NCI-H2081 treated with DMSO at 0.1 percent for 48 hours (cell line): ENCODE data around the gene TEX11.
"Not testable (repeated sequence)": the region's sequence is repeated elsewhere in the genome, so short reads cannot be mapped to it uniquely, and the experiment has no call there.

Source experiments
- DNase-seq: peaks from one replicate; lab custom pipeline; 2025; lab: John Stamatoyannopoulos, UW

TEX11 gene

GRCh38 chrX:70755850-70756249 is 152.7 kb downstream of the TEX11 start:
- no peak for DNase-seq

- DNase-seq = no peak
Measured at GRCh38 chrX:70754169-70754848, 154.2 kb downstream of the TEX11 start.

GRCh38 chrX:70733774-70734173 is 174.7 kb downstream of the TEX11 start:
- DNase-seq = not testable (repeated sequence)

- not testable (repeated sequence) for DNase-seq
Measured at GRCh38 chrX:70727961-70728360, 180.6 kb downstream of the TEX11 start.

- DNase-seq = no peak
Measured at GRCh38 chrX:70720721-70721120, 187.8 kb downstream of the TEX11 start.

- DNase-seq = not testable (repeated sequence)
Measured at GRCh38 chrX:70711336-70711735, 197.2 kb downstream of the TEX11 start.

- DNase-seq = no peak
Measured at GRCh38 chrX:70694339-70695122, 214.0 kb downstream of the TEX11 start.

GRCh38 chrX:70679455-70679854 is 229.1 kb downstream of the TEX11 start:
- not testable (repeated sequence) for DNase-seq

GRCh38 chrX:70675284-70675683 is 233.2 kb downstream of the TEX11 start:
- DNase-seq = no peak

GRCh38 chrX:70672326-70672725 is 236.2 kb downstream of the TEX11 start:
- DNase-seq = no peak

- no peak for DNase-seq
Measured at GRCh38 chrX:70669120-70669519, 239.4 kb downstream of the TEX11 start.

- no peak for DNase-seq
Measured at GRCh38 chrX:70664726-70665125, 243.8 kb downstream of the TEX11 start.

- DNase-seq = not testable (repeated sequence)
Measured at GRCh38 chrX:70661124-70661523, 247.4 kb downstream of the TEX11 start.

GRCh38 chrX:70657546-70657945 is 251.0 kb downstream of the TEX11 start:
- not testable (repeated sequence) for DNase-seq

GRCh38 chrX:70656304-70656703 is 252.2 kb downstream of the TEX11 start:
- no peak for DNase-seq

- DNase-seq = not testable (repeated sequence)
Measured at GRCh38 chrX:70647910-70648309, 260.6 kb downstream of the TEX11 start.

- DNase-seq = no peak
Measured at GRCh38 chrX:70636218-70636617, 272.3 kb downstream of the TEX11 start.

- DNase-seq = no peak
Measured at GRCh38 chrX:70635669-70636068, 272.8 kb downstream of the TEX11 start.

GRCh38 chrX:70635227-70635626 is 273.3 kb downstream of the TEX11 start:
- DNase-seq = no peak

- no peak for DNase-seq
Measured at GRCh38 chrX:70621743-70622142, 286.8 kb downstream of the TEX11 start.

- no peak for DNase-seq
Measured at GRCh38 chrX:70618467-70618866, 290.0 kb downstream of the TEX11 start.

GRCh38 chrX:70613295-70613694 is 295.2 kb downstream of the TEX11 start:
- DNase-seq = no peak

GRCh38 chrX:70605352-70605751 is 303.2 kb downstream of the TEX11 start:
- DNase-seq = no peak
